Peyer's patch (tissue), 4 donors: ENCODE measurements around the gene UBE2H. TPM values are rescaled to one million over a fixed set of nuclear protein-coding genes. Genes with fewer than 3 reads are reported as not detected.

Experiments used
- DNase-seq, 3 donors: peaks; one replicate each; pipeline ENCODE4 v3.0.0-alpha.2; 2017 to 2019
- H3K27ac ChIP-seq, 4 donors: fragments of 200-600 bp; sonication (generic); one replicate each; pipeline ENCODE4 v1.5.1; 2016 to 2019
- H3K27me3 ChIP-seq, 2 donors: fragments of 200-600 bp; sonication (generic); one replicate each; pipeline ENCODE4 v1.5.1; 2019
- H3K36me3 ChIP-seq, 3 donors: fragments of 200-600 bp; sonication (generic); one replicate each; pipeline ENCODE4 v1.5.1; 2016 to 2019
- H3K4me1 ChIP-seq, 4 donors: fragments of 200-600 bp; sonication (generic); one replicate each; pipeline ENCODE4 v1.5.1; 2016 to 2019
- H3K4me3 ChIP-seq, 4 donors: fragments of 200-600 bp; sonication (generic); 1 replicate in 3 of 4; 2 replicates in 1 of 4; pipeline ENCODE4 v1.5.1; 2016 to 2019; ENCODE audit warnings: mild to moderate bottlenecking in 1 of 4
- H3K9me3 ChIP-seq, 4 donors: fragments of 200-600 bp; sonication (generic); one replicate each; pipeline ENCODE4 v1.5.1; 2016 to 2019; ENCODE audit warnings: mild to moderate bottlenecking in 1 of 4
- POLR2A ChIP-seq, 2 donors: fragments of 450-650 bp; IDR thresholded peaks; one replicate each; pipeline ENCODE4 v1.5.1; 2017; ENCODE audit warnings: antibody characterized with exemption in 2 of 2, mild to moderate bottlenecking in 2 of 2, moderate library complexity in 2 of 2
- total RNA-seq, 4 donors: library from RNA; depleted of rRNA; stranded (reverse); fragments of >200 nt; gene quantifications; one replicate each; pipeline ENCODE4 v1.1.0, GENCODE V29; 2016
- TF ChIP-seq, protein P1 (sequence below), 6 experiments: fragments of 450-650 bp in 4 of 6; fragments of 200-600 bp in 2 of 6; sonication (generic) in 1 of 6; IDR thresholded peaks; one replicate each; pipeline ENCODE4 v1.5.1; 2017 to 2019; ENCODE audit warnings: antibody characterized with exemption in 6 of 6, mild to moderate bottlenecking in 3 of 6, moderate library complexity in 1 of 6

UBE2H gene
- total RNA-seq, 4 donors from 2014 or later: 33.5 to 59.4 (median 51.4) TPM

- Histone ChIP-seq H3K36me3 (no peaks in the 10 kb centered on the region), H3K4me3 (no peak overlapping the region), H3K27ac (no peak overlapping the region), H3K9me3 (no peaks in the 10 kb centered on the region), H3K27me3 (no peaks in the 10 kb centered on the region), H3K4me1 (peaks cover 0 to 8% (median 1%) of the 10 kb centered on the region in 4 donors)
- no peak for TF ChIP-seq POLR2A (IDR thresholded peaks at IDR 0.05)
- TF ChIP-seq, protein P1, sequence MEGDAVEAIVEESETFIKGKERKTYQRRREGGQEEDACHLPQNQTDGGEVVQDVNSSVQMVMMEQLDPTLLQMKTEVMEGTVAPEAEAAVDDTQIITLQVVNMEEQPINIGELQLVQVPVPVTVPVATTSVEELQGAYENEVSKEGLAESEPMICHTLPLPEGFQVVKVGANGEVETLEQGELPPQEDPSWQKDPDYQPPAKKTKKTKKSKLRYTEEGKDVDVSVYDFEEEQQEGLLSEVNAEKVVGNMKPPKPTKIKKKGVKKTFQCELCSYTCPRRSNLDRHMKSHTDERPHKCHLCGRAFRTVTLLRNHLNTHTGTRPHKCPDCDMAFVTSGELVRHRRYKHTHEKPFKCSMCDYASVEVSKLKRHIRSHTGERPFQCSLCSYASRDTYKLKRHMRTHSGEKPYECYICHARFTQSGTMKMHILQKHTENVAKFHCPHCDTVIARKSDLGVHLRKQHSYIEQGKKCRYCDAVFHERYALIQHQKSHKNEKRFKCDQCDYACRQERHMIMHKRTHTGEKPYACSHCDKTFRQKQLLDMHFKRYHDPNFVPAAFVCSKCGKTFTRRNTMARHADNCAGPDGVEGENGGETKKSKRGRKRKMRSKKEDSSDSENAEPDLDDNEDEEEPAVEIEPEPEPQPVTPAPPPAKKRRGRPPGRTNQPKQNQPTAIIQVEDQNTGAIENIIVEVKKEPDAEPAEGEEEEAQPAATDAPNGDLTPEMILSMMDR (IDR thresholded peaks at IDR 0.05): no peak
- DNase-seq: no peak
These were observed 34.8 kb downstream of the UBE2H start for GRCh38 chr7:129917934-129918333.

- H3K27ac ChIP-seq: no peak overlapping the region
- H3K36me3 ChIP-seq: no peaks in the 10 kb centered on the region
- peaks cover 0 to 8% (median 1%) of the 10 kb centered on the region in 4 donors for H3K4me1 ChIP-seq
- DNase-seq: no peak
- H3K4me3 ChIP-seq: no peak overlapping the region
- no peaks in the 10 kb centered on the region for H3K27me3 ChIP-seq
- H3K9me3 ChIP-seq: no peaks in the 10 kb centered on the region
- TF ChIP-seq, protein P1 (IDR thresholded peaks at IDR 0.05): no peak
- TF ChIP-seq POLR2A (IDR thresholded peaks at IDR 0.05): no peak
These were observed 38.1 kb downstream of the UBE2H start for GRCh38 chr7:129914536-129915272.

DNA sequence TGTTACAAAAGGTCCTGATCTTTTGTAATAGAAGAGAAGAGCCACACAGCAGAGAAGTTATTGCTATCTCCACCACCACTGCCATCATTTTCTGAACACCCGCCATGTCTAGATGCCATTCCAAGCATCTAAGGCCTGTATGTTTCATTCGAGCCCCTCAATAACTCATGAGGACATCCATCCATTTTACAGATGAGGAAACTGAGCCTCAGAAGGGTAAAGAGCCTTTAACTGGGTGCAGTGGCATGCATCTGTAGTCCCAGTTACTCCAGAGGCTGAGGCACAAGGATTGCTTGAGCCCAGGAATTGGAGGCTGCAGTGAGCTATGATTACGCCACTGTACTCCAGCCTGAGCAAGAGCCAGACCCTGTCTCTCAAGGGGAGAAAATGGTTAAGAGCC is 39.3 kb downstream of the UBE2H start:
- TF ChIP-seq, protein P1 (IDR thresholded peaks at IDR 0.05): no peak
- Histone ChIP-seq H3K27ac (no peak overlapping the region), H3K4me1 (peaks cover 0 to 4% (median 1%) of the 10 kb centered on the region in 4 donors), H3K27me3 (no peaks in the 10 kb centered on the region), H3K4me3 (no peak overlapping the region), H3K9me3 (no peaks in the 10 kb centered on the region), H3K36me3 (no peaks in the 10 kb centered on the region)
- DNase-seq: no peak

GRCh38 chr7:129911790-129912189 is 41.0 kb downstream of the UBE2H start:
- Histone ChIP-seq H3K9me3 (no peaks in the 10 kb centered on the region), H3K4me3 (no peak overlapping the region), H3K4me1 (peaks cover 0 to 18% (median 1%) of the 10 kb centered on the region in 4 donors), H3K27ac (no peak overlapping the region), H3K36me3 (no peaks in the 10 kb centered on the region), H3K27me3 (no peaks in the 10 kb centered on the region)
- TF ChIP-seq, protein P1 (IDR thresholded peaks at IDR 0.05): no peak
- TF ChIP-seq POLR2A (IDR thresholded peaks at IDR 0.05): no peak
- no peak for DNase-seq

GRCh38 chr7:129909669-129910068 is 43.1 kb downstream of the UBE2H start:
- TF ChIP-seq, protein P1 (IDR thresholded peaks at IDR 0.05): no peak
- no peak for TF ChIP-seq POLR2A (IDR thresholded peaks at IDR 0.05)
- no peaks in the 10 kb centered on the region for H3K9me3 ChIP-seq
- peaks cover 0 to 22% (median 0%) of the 10 kb centered on the region in 4 donors for H3K4me1 ChIP-seq
- no peaks in the 10 kb centered on the region for H3K27me3 ChIP-seq
- DNase-seq: no peak
- no peak overlapping the region for H3K27ac ChIP-seq
- no peaks in the 10 kb centered on the region for H3K36me3 ChIP-seq
- H3K4me3 ChIP-seq: no peak overlapping the region
